SH-SY5Y (cell line): ENCODE data around the gene TICAM1.

Experiments used
- GATA2 ChIP-seq: IDR thresholded peaks from 2 replicates; pipeline ENCODE4 v1.6.1; 2011; ENCODE audit warnings: mild to moderate bottlenecking, low read depth, low read length
- GATA3 ChIP-seq: IDR thresholded peaks from 2 replicates; pipeline ENCODE4 v1.6.1; 2011; ENCODE audit warnings: low read depth, mild to moderate bottlenecking, low read length, moderate library complexity

Gene TICAM1

GRCh38 chr19:4816202-4816949 lies 15.1 kb downstream of the TICAM1 start:
- TF ChIP-seq GATA2: no peak
- no peak for TF ChIP-seq GATA3

DNA sequence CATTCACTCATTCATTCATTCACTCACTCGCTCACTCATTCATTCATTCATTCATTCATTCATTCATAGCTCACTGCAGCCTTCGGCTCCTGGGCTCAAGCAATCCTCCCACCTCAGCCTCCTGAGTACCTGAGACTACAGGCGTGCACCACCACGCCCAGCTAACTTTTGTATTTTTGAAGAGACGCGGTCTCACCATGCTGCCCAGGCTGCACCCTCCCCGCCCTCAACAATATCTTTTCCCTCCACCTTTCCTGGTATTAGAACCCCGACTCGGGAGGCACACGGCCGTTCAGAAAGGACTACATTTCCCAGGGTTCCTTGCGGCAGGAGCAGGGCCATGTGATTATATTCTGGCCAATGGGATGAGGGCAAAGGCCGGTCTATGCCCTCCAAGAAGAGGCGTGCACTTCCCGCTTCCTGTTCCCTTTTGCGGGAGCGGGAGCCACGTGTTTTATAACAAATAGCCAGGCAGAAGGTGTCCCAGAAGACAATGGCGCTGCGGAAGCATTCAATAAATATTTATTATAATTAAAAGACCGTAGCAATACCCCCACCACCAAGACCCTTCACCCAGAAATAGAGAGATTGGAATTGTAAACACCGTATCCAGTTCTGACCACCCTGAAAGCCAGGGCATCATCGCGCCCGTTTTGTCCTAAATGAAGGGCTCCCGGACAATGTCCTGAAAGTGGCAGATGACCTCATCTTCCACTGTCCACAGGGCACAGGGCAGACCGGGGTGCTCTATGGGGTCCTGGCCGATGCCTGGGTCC lies 15.9 kb downstream of the TICAM1 start:
- TF ChIP-seq GATA3 (no peak), GATA2 (no peak)

DNA sequence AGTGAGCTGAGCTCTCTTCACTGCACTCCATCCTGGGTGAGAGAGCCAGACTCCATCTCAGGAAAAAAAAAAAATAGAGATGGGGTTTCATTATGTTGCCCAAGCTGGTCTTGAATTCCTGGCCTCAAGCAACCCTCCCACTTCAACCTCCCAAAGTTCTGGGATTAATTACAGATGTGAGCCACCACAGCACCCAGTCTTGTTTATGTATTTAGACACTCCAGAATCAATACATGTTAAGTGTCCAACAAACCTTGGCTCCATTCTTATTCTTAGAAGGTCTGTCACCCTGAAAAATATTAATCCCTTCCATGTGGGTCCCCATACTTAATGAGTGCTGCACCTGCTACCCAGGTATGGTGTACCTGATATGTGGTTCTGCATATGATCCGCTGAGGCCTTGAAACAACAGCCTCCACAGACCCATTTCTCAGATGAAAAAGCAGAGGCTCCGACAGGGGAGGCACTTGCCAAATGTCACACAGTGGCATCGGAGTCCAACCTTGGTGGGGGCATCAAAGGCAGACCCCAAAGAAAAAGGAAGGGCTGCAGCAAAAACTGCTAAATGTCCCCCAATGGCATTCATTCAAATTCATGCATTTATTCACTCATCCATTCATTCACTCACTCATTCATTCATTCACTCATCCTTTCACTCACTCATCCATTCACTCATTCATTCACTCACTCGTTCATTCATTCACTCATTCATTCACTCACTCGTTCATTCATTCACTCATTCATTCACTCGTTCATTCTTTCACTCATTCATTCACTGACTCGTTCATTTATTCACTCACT lies 16.7 kb downstream of the TICAM1 start:
- TF ChIP-seq GATA2 (no peak), GATA3 (no peak)

- no peak for TF ChIP-seq GATA3
- TF ChIP-seq GATA2: no peak
Measured at GRCh38 chr19:4811328-4812131, 20.0 kb downstream of the TICAM1 start.

GRCh38 chr19:4807188-4807587 lies 24.3 kb downstream of the TICAM1 start:
- TF ChIP-seq GATA2: no peak
- TF ChIP-seq GATA3: no peak

DNA sequence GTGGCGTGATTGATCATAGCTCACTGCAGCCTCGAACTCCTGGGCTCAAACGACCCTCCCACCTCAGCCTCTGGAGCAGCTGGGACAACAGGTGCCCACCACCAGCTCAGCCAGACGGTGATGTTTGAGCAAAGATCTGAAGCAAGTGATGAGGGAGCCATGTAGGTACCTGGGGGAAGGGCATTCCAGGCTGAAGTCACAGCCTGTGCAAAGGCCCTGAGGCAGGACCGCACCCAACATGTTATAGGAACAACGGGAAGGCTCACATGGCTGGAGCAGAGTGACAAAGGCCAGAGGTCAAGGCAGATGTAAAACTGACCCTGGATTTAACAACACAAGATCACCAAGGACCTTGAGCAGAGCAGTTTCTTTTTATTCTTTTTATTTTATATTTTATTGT lies 25.1 kb downstream of the TICAM1 start:
- TF ChIP-seq GATA2 (no peak), GATA3 (no peak)

DNA sequence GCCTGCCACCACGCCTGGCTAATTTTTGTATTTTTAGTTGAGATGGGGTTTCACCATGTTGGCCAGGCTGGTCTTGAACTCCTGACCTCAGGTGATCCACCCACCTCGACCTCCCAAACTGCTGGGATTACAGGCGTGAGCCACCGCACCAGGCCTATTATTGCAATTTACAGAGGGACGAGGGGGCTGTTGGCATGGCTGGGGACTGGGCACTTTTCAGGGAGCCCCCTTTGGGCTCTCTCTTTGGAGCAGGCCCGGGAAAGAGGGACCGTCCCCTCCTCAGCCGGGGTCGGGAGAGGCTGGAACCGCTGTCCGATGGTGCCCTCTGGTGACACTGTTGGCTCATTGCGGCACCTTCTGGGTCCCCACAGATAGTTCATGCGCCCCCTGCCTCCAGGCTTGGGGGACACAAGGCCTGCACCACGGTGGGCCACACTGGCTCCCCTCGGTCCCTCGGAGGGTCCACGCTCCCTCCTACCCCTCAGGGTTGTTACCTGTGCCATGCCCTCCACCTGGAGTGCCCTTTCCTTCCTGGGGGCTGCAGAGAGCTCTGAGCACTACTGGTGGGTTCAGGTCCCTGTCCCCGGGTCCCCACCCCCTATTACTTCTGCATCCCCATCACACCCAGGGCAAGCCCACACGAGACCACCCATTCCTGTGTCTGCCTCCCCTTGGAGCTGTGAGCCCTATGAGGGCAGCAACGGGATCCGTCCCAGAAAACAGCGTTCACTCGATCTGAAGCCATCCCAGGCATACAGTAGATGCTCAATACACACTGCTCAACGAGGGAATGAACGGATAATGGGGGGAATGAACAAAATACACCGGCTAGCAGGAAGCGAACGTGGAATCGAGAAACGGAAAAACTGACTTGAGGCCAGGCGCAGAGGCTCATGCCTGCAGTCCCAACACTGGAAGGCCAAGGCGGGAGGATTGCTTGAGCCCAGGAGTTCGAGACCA lies 27.5 kb downstream of the TICAM1 start:
- TF ChIP-seq GATA3: no peak
- no peak for TF ChIP-seq GATA2

- TF ChIP-seq GATA2 (no peak), GATA3 (no peak)
Measured at GRCh38 chr19:4802711-4803110, 28.8 kb downstream of the TICAM1 start.

GRCh38 chr19:4801085-4801619 lies 30.4 kb downstream of the TICAM1 start:
- TF ChIP-seq GATA3 (no peak), GATA2 (no peak)

GRCh38 chr19:4800591-4801081 lies 30.9 kb downstream of the TICAM1 start:
- TF ChIP-seq GATA2 (no peak), GATA3 (no peak)

- TF ChIP-seq GATA2 (no peak), GATA3 (no peak)
Measured at GRCh38 chr19:4795400-4795799, 36.1 kb downstream of the TICAM1 start.

GRCh38 chr19:4794971-4795370 lies 36.5 kb downstream of the TICAM1 start:
- no peak for TF ChIP-seq GATA3
- no peak for TF ChIP-seq GATA2
